ENCODE results near the gene GABRG3. TPM values are rescaled to one million over a fixed set of nuclear protein-coding genes. Genes with fewer than 3 reads are reported as not detected.

The GABRG3 gene
- total and polyA plus RNA-seq, 9 of the 15 experiments (the other 6 are each of a cell fraction or from before 2014, with no cell fraction given): 4.0 to 15.1 (median 11.2) TPM

- TF ChIP-seq CEBPZ (IDR thresholded peaks at IDR 0.05; ENCODE audit: borderline replicate concordance, low read depth, low read length) (no peak), ZNF436 (CRISPR knock-in tag; IDR thresholded peaks at IDR 0.05) (no peak)
These were observed 266.4 kb downstream of the GABRG3 start (continued) for GRCh38 chr15:27237319-27237939.

GRCh38 chr15:27238209-27238608 lies 267.2 kb downstream of the GABRG3 start:
- Histone ChIP-seq H3K4me1 (replicated peaks in 1 of 2; ENCODE audit: control insufficient read depth in 2 of 2, insufficient read depth in 2 of 2, low read length in 2 of 2) (peaks cover 0 to 3% of the 10 kb centered on the region in 2 experiments; a peak in 2 of 5 replicates), H3K36me3 (ENCODE audit: control insufficient read depth, insufficient read depth, low read length) (no peaks in the 10 kb centered on the region), H3K9ac (ENCODE audit: insufficient read depth in 1 of 2, low read depth in 2 of 2, low read length in 2 of 2) (no peak overlapping the region), H3K4me3 (no peak overlapping the region), H4K20me1 (replicated peaks; ENCODE audit: control insufficient read depth, insufficient read depth, low read length) (peaks cover 3% of the 10 kb centered on the region), H3K9me3 (replicated peaks; ENCODE audit: control insufficient read depth, insufficient read depth, low read depth, low read length) (no peaks in the 10 kb centered on the region), H3K27me3 (ENCODE audit: control insufficient read depth in 2 of 2, insufficient read depth in 2 of 2, low read length in 2 of 2) (no peaks in the 10 kb centered on the region), H3K9me1 (ENCODE audit: control insufficient read depth, insufficient read depth, low read length) (no peaks in the 10 kb centered on the region), H2AFZ (ENCODE audit: low read depth, low read length) (no peak overlapping the region), H3K27ac (ENCODE audit: extremely low read depth, low read depth, low read length) (no peak overlapping the region), H3K79me2 (ENCODE audit: control insufficient read depth, insufficient read depth, low read length) (no peaks in the 10 kb centered on the region), H3K4me2 (ENCODE audit: insufficient read depth, low read length) (no peak overlapping the region)
- DNase-seq (ENCODE audit: extremely low read depth in 1 of 4, low spot score in 3 of 4) (peak in 2 of 4 experiments; percentile 21 to 30), ATAC-seq (peak; percentile 71), FAIRE-seq (no peak)
- 59% methylated on average over 8 of the region's 12 CpGs for WGBS (ENCODE audit: insufficient coverage, low coverage, missing lambda C conversion rate)
- no TSS peak for BruUV-seq (replicated peaks)
- intact Hi-C loops (cut with micrococcal nuclease): no loop called here
- ChIA-PET POLR2A (no interaction called here), CTCF (ENCODE audit: low intra/inter-chr PET ratio) (no interaction called here)
- TF ChIP-seq XRCC5 (IDR thresholded peaks at IDR 0.05; ENCODE audit: low read depth, low read length) (no peak), AFF4 (CRISPR knock-in tag; IDR thresholded peaks at IDR 0.05) (no peak), SMC3 (conservative IDR thresholded peaks at IDR 0.05; ENCODE audit: insufficient read depth, low read depth, low read length) (0 out of 2 replicates have a peak, but pooled peaks have one; percentile 26), CTCF (IDR thresholded peaks at IDR 0.05 in 2 of 3, conservative IDR thresholded peaks at IDR 0.05 in 1 of 3; ENCODE audit: insufficient read depth in 2 of 3, low read depth in 1 of 3, low read length in 3 of 3) (peak; percentile 35 to 47 (median 46); a peak in 5 of 6 replicates), HINFP (tag; conservative IDR thresholded peaks at IDR 0.05; ENCODE audit: low read depth) (no peak)
- in situ Hi-C loops (cut with MboI): no loop called here

All from K562 (cell line).